Amniotic stem cell (primary cell): Measurements from ENCODE around the gene FANCI.

ENCODE experiments used
- DNase-seq: peaks from one replicate; lab custom pipeline; 2025; lab: John Stamatoyannopoulos, UW

Gene FANCI

GRCh38 chr15:89307046-89307587, 63.3 kb downstream of the FANCI start:
- peak; percentile 13 for DNase-seq

GRCh38 chr15:89307791-89308190, 64.0 kb downstream of the FANCI start:
- DNase-seq, result peak; percentile 57

DNA sequence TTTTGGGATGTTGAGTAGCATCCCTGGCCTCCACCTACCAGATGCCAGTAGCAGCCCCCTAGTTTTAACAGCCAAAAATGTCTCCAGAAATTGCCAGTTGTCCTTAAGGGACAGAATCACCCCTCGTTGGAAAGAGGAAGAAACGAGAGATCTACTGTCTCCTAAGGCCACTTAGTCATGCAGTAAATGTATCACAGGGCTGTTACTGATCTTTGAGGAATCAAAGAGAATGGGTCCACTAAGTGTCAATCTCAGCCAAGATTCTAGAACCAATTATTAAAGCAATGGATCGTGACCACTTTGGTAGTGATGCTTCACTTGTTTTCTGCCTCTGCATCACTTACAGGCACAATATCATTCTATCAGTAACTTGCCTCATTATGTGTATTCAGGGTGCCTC, 64.5 kb downstream of the FANCI start:
- DNase-seq, result no peak

GRCh38 chr15:89309993-89310392, 66.2 kb downstream of the FANCI start:
- DNase-seq, result no peak

DNA sequence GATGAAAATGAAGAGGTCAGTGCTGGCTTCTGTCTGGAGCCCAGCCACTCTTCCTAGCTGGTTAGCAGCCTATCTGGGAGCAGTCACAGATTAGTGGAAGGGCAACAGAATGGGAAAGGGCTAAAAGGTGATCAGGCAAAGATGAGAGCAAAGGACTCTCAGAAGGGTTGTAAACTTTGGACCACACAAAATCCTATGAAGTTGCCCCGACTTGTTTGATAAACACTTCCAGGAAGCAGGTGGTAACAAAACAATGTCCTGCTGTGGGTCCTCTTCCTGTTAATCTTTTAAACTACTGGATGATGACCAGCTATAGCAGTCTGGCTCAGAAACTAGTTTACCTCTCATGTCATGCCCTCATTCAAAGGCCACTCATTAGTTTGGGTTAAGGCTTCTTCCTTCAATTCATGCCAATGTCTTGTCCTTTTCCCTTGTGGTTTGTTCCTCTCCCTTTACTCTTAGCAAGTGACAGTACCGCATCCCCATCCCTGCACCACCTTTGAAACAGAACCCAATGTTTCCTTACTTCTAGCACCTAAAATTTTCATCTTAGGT, 71.7 kb downstream of the FANCI start:
- no peak for DNase-seq

DNA sequence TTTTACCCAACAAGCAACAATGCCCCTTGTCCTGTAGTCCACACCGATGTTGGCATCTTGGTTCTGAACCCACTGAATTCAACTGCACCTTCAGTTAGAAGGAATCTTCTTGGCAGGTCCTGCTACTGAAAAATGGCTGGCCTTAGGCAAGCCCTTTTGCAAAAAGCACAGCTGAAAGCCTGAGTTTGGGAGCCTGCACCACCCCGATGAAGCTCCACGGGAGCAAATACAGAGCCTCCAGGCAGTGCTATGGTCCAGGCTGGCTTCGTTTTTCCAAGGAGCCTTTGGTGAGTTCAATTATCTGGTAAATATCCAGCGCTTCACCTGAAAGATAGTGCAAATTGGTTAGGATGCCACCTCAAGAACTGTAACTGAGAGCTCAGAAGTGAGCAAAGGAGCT, 72.7 kb downstream of the FANCI start:
- no peak for DNase-seq

- no peak for DNase-seq
Observed at GRCh38 chr15:89317186-89317720, 73.5 kb downstream of the FANCI start.

- no peak for DNase-seq
Observed at GRCh38 chr15:89319678-89320077, 75.9 kb downstream of the FANCI start.

DNA sequence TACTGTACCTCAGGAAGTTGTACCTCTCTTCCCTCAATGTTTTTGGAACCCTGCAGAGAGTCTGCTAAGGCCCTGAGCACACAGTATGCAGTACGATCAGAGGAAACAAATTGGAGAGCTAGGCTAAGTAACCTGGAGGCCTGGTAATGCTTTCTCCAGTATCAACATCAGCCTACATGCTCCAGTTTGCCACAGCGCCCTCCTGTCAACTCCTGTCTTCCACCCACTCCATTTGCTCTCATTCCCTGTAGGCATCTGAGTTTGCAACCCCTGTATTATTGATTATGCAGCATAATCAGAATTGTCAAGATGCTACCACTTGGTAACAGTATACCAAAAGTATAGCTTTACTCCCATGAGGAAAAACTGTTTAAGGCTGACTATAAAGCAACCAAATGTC, 76.4 kb downstream of the FANCI start:
- no peak for DNase-seq

DNA sequence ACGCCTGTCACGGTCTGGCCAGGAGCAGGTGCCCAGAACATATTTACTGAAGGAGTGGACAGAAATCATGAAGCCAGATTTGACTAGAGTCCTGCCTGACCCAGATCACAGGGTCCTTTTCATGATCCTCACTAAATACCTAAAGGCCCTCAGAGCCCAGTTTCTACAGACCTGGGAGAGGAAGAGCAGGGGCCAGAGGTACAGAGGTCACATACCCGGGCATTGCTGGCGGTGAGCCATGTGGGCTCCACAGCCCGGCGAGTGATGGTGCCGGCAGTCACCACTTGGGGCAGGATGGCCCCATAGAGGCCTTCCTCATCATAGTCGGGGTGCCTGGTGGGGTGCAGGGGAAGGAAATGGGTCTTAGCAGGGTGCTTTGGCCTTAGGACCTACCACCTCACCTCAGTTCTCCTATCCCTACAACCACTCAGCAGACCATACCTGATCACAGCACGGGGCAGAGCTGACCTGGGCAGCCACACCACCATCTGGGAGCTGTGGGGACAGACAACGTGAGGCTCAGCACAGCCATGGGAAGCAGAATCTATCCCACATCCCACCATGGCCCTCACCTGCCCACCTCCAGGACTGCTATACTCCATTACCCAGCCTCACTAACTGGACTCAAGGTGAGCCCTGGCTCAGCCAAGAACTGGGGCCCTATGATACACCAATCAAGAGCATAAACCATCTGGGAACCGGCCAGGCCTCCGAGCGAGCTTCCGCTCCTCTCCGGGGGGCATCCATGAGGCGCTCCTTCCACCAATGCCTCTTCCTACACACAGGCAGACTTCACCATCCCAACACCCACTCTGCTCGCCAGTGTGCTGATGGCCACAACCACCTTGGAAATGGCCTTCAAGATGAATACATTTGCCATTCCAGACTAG, 78.0 kb downstream of the FANCI start:
- no peak for DNase-seq

- DNase-seq, result no peak
Observed at GRCh38 chr15:89322822-89323221, 79.0 kb downstream of the FANCI start.

- no peak for DNase-seq
Observed at GRCh38 chr15:89323825-89324224, 80.0 kb downstream of the FANCI start.

GRCh38 chr15:89325039-89325803, 81.4 kb downstream of the FANCI start:
- DNase-seq, result no peak

GRCh38 chr15:89326316-89326715, 82.5 kb downstream of the FANCI start:
- DNase-seq, result no peak

DNA sequence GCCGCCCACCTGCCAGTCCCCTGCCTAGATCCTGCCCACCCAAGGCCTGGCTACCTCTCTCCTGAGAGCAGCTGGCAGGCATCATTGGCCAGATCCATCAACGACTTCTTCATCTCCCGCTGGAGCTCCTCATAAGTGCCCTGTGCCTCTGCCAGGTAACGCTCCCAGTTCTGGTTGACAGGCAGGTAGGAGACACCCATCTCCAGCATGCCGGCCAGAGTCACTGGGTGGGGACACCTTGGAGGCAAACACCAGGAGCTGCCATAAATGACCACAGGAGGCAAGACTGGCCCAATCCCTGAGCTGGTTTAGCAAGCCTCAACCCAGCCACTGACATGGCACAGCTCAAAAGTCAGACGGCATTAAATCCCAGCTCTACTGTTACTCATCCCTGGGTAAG, 83.3 kb downstream of the FANCI start:
- no peak for DNase-seq

DNA sequence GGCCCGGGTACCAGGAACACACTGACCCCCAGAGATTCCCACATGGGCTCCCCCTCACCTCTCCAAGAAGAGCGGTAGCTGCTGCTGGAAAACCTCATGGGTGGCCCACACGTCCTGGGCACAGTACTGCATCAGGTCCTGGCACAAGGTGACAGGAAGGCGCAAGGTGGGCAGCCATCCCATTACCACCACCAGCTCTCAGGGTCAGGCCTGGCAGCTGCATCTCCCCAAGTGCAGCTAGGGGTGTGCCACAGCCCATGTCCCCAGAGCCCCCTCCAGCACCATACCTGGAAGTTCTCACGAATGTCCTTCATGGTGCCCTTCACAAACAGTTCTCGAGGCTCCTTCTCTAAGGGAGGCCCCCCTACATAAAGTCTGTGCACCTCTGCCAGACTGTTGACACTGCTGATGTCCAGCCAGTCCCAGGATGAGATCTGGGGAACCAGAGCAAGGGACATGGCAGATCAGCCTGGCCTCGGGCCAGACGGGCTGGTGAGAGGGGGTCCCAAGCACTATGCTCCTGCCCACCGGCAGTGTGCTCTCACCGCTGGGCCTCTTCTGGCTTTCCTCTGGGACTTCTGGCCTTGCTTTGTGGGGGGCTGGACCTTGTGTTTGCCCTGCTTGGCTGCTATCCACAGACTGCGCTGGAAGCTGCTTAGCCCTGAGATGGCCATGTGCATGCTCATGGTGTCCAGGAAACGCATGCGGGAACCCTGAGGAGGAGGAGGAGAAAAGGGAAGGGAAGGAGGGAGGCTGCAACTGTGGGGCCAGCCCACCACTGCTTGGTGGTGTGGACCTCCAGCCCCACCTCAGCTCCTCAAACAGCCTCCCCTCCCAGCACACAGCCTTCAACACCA, 84.8 kb downstream of the FANCI start:
- no peak for DNase-seq

DNA sequence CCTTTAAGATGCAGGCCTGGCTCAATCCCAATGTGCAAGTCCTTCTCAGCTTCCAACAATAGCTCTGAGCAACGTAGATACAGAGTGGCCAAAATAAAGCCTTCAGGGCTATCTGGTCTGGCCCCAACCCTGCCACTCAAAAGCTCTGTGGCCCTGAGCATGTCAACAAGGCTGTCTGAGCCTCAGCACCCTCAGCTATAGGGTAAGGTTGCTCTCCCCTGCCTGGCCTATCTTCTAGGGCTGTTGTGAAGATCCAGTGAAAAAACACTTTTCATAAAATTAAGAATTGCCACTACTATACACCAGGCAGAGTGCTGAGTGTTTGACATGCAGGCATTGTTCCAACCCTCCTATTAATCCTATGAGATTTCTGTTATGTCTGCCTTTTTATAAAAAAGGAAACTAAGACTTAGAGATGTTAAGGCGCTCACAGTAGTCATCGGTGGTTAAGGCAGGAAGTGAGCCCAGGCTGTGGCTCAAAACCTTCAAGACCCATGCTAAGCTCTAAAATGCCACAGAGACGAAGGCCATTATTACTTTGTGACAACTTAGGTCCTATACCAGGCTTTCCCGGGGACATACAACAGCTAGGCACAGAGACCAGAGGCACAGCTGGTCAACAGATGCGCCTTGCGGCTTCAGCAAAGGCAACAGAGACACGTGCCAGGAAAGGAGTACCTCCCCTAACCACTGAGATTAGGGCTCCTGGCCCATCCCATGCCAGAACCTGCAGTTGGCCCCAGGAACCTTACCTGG, 85.7 kb downstream of the FANCI start:
- DNase-seq, result no peak

DNA sequence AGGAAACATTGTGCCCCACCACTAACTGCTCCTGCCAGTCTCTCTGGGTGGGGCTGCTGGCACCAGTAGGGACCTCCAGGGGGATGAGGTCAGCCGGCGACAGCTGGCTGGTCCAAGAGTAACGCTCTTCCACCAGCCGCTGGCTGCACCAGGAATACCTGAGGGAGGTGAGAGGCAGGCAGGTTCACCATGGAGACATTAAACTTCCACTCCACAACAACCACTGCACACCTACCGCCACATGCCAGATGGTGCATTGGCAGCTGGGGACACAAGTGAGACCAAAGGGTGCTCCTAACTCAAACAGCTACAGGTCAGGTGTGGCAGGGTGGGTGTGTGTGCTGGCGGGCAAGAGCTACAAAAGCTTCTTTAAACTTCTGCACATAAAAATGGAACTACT, 86.3 kb downstream of the FANCI start:
- no peak for DNase-seq

- DNase-seq, result no peak
Observed at GRCh38 chr15:89330881-89331595, 87.3 kb downstream of the FANCI start.

- no peak for DNase-seq
Observed at GRCh38 chr15:89332446-89332845, 88.7 kb downstream of the FANCI start.
